Activated CD4-positive, CD25-positive, alpha-beta regulatory T cell treated with anti-CD3 and anti-CD28 coated beads, Interleukin-2, amount 50 U/mL, for 24 hours (primary cell): ENCODE measurements around the gene ZNF91.
"Not testable (repeated sequence)": the region's sequence is repeated elsewhere in the genome, so short reads cannot be mapped to it uniquely, and the experiment has no call there.

ENCODE experiments used
- ATAC-seq, 2 donors: fragments of 150-1000 bp; cut with Tn5 transposase; one replicate each; pipeline ENCODE4 v1.10.0; 2021; ENCODE audit warnings: mild to moderate bottlenecking in 1 of 2, moderate library complexity in 1 of 2

The ZNF91 gene

DNA sequence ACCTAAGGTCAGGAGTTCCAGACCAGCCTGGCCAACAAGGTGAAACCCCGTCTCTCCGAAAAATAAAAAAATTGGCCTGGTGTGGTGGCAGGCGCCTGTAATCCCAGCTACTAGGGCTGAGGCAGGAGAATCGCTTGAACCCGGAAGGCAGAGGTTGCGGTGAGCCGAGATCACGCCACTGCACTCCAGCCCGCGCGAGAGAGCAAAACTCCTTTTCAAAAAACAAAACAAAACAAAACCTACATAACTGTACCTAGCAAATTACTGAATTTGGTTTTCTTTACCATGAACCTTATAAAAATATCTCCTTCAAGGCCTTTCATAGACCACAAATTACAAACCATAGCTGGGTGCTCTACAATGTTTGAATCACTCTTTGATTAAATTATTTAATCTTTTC is 760 bp downstream of the ZNF91 start:
- no peak for ATAC-seq

DNA sequence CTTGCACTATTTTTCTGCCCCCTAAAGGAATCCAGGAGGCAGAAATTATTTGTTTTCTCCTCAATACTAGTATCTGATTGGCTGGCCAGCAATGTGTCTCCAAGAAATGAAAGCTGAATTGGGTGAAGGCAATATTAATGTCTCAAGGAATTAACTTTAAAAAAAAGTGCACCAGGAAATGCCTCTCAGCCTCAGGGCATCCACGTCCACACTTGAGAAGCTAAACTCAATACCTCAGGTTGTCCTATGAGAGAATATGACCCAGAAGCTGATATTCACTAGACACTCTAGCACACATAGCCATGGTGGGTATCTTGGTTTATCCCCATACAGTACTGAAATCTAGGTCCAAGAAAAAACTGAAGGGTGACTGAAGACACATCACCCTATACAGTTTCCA is 2.1 kb downstream of the ZNF91 start:
- ATAC-seq = no peak

- ATAC-seq = no peak
Observed at GRCh38 chr19:23391236-23391635, 4.0 kb downstream of the ZNF91 start.

DNA sequence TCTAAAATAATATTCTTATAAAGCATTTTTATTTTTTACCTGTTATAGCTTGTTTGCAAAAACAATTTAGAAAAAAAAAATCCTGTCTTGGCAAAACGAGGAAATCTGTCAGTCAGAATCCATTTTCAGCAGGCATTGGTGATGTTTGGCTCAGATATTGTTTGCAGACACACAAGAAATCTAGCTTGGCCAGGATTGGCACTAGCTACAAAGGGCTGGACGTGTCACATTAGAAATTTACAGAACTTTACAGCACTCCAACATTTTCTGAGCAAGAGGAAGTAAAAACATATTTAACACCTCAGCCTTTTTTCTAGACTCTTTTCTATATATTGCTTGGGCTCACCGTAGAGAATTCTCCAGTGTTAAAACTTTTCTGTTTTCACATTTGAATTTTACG is 9.9 kb downstream of the ZNF91 start:
- no peak for ATAC-seq

DNA sequence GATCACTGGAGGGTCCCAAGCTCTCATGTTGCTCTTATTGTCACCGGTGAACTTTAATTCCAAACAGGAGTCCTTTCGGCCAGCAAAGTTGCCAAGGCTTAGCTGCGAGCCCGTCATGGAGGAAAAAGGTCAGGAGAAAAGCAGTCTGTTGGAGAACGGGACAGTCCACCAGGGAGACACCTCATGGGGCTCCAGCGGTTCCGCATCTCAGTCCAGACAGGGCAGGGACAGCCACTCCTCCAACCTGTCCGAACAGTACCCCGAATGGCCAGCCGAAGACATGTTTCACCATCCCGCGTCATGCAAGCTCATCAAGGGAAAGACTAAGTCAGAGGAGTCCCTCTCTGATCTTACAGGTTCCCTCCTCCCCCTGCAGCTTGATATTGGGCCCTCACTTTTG is 10.4 kb downstream of the ZNF91 start:
- no peak for ATAC-seq

GRCh38 chr19:23384166-23384565 is 11.1 kb downstream of the ZNF91 start:
- no peak for ATAC-seq

GRCh38 chr19:23382955-23383354 is 12.3 kb downstream of the ZNF91 start:
- no peak for ATAC-seq

- no peak for ATAC-seq
Observed at GRCh38 chr19:23381114-23381513, 14.2 kb downstream of the ZNF91 start.

- ATAC-seq = not testable (repeated sequence)
Observed at GRCh38 chr19:23379671-23380070, 15.6 kb downstream of the ZNF91 start.

DNA sequence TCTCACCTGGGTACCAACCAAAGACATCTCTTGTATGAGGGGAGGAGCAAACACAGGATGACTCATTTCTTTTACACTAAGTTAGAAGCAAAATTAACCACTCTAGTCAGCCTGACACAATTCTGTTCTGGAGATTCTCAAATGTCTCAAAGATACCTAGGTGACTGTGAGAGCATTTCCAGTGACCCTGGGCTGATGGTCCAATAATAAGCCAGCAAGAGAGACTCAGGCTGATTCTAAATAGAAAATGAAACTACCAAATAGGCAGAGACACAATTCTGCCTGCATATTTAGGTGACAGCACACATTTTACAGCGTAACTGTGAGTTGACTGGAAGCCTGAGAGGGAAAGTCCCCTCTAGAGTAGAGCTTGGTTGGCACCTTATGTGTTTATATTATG is 16.3 kb downstream of the ZNF91 start:
- ATAC-seq = peak; percentile 51 to 93

- ATAC-seq = no peak
Observed at GRCh38 chr19:23377276-23377675, 18.0 kb downstream of the ZNF91 start.

DNA sequence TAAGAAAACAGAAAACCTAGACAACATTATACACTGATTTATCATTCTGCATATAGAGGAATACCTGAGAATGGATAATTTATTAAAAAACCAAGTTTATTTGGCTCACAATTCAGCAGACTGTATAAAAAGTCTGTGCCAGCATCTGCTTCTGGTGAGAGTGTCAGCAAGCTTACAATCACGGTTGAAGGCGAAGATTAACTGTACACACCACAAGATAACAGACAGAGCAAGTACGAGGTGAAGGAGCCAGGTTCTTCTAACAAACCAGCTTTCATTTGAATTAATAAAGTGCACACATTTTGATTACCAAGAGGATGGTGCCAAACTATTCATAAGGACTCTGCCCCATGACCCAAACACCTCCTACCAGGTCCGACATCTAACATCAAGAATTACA is 28.8 kb downstream of the ZNF91 start:
- ATAC-seq = no peak

GRCh38 chr19:23366031-23366430 is 29.2 kb downstream of the ZNF91 start:
- ATAC-seq = not testable (repeated sequence)

GRCh38 chr19:23365222-23365621 is 30.0 kb downstream of the ZNF91 start:
- no peak for ATAC-seq

DNA sequence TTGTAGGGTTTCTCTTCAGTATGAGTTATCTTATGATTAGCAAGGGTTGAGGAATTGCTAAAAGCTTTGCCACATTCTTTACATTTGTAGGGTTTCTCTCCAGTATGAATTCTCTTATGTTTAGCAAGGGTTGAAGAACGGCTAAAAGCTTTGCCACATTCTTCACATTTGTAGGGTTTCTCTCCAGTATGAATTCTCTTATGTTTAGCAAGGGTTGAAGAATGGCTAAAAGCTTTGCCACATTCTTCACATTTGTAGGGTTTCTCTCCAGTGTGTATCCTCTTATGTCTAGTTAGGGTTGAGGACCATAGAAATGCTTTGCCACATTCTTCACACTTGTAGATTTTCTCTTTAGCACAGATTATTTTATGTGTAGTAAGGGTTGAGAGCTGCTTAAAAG is 33.4 kb downstream of the ZNF91 start:
- not testable (repeated sequence) for ATAC-seq

- no peak for ATAC-seq
Observed at GRCh38 chr19:23351806-23352205, 43.5 kb downstream of the ZNF91 start.

DNA sequence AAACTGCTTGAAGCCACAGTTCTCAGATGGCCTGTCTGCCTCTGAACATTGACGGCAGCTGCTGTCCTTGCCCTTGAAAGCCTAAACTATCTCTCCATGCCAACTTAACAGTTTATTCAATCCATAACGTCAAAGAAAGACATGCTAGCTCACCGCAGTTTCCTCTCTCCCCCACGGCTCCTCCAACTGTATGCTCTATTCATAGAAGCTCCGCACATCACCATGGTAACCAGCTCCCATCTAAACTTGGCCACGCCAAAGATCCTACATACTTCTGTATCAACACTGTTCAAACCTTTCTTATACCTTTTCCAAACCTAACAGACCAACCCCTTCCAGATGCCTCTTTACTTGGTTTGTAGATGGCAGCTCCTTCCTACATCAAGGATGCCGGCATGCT is 48.6 kb downstream of the ZNF91 start:
- ATAC-seq = no peak

DNA sequence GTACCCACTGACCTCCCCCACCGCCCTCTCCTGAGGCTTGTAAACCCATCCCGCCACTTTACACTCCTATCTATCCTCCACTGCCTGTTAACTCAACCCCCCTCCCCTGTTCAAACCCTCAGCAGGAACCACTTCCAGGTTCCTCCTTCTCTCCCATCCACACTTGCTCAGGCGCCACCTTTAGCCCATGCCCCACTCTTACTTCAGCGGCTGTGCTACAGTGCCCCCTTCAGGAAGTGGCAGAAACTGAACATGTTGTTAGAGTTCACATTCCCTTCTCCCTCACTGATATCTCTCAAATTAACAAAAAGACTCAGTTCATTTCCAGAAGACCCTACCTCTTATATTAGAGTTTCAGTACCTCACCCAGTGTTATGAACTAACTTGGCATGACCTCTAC is 49.4 kb downstream of the ZNF91 start:
- ATAC-seq = no peak

- no peak for ATAC-seq
Observed at GRCh38 chr19:23343434-23344010, 51.7 kb downstream of the ZNF91 start.

DNA sequence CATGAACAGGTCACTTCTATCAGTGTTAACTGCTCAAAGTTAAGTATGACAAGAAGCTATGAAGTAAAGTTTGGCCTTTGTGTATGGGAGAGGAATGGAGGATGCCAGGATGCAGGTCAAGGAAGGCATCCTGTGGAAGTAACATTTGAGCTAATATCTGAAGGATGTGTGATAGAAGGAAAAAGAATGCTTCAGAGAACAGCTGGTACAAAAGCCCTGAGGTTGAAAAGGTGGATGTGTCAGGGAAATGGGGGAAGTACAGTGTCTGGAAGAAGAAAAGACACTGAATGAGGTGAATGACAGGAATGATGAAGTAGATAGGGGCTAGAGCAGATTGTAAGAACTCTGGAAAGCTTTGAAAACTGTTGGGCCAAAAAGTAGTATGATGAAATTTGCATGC is 67.1 kb downstream of the ZNF91 start:
- no peak for ATAC-seq

DNA sequence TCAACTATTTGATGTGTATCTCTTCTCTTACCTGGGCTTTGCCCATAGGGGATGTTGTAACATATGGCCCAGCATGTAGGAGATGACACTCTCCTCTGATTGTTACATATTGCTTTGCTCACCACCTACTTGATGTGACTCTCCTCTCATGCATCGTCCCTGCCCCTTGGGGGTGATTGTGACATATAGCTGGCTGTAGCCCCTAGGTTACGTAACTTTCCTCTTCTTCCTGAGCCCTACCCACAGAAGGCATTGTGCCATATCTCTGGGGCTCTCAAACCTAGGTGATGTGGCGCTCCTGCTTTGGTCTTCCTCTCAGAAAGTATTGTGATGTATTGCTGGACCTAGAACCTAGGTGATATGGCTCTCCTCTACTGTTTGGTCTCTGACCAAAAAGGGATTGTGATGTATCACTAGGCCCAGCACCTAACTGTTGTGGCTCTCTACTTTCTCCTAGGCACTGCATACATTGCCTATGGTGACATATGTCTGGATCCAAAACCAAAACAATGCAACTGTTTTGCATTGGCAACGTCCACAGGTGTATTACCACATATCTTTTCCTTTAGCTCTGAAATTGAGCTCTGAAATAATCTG is 73.2 kb downstream of the ZNF91 start:
- no peak for ATAC-seq

DNA sequence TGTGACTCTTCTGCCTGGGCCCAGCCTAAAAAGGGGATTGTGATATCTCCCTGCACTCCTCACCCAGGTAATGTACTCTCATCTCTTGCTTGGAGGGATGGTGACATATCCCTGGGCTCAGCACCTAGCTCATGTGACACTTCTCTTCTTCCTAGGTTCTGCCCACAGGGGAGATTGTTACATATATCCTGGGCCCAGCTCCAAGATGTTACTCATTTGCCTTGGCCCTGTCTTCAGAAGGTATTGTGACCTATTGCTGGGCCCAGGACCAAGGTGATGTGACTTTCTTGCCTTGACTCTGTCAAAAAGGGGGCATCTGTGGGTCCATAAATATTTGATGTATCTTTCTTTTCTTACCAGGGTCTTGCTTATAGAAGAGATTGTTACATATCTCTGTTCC is 73.9 kb downstream of the ZNF91 start:
- ATAC-seq = not testable (repeated sequence)

- not testable (repeated sequence) for ATAC-seq
Observed at GRCh38 chr19:23319571-23319970, 75.7 kb downstream of the ZNF91 start.

GRCh38 chr19:23318941-23319340 is 76.3 kb downstream of the ZNF91 start:
- not testable (repeated sequence) for ATAC-seq

DNA sequence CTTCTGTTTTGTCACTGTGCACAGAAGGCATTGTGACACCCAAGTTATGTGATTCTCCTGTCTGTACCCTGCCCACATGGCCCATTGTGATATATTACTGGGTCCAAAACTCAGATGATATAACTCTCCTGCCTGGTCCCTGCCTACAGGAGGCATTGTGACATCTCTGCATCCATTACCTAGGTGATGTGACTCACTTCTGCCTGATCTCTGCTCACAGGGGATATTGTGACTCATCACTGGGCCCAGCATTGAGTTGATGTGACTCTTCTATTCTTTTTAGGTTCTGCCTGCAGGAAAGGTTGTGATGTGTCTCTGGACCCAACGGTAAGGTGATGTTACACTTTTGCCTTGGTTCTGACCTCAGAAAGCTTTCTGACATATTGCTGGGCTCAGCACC is 77.1 kb downstream of the ZNF91 start:
- peak; percentile 79 to 88 for ATAC-seq
